Right cardiac atrium (tissue), 5 donors: ENCODE results near the gene TMEM244. TPM values are rescaled to one million over a fixed set of nuclear protein-coding genes. Genes with fewer than 3 reads are reported as not detected.
"Not testable (repeated sequence)": the region's sequence is repeated elsewhere in the genome, so short reads cannot be mapped to it uniquely, and the experiment has no call there.

Experiments used
- ATAC-seq, 2 donors: fragments of 200-7000 bp; cut with Tn5 transposase; one replicate each; pipeline versions ENCODE4 v1.8.0 to v1.9.1; 2020; ENCODE audit warnings: moderate library complexity in 2 of 2, mild to moderate bottlenecking in 1 of 2
- DNase-seq, 3 donors: peaks; one replicate each; pipeline ENCODE4 v3.0.0-alpha.2; 2020
- H3K27ac ChIP-seq: one replicate; pipeline ENCODE4 v1.5.1; 2013; ENCODE audit warnings: mild to moderate bottlenecking, low read length, control low read depth, moderate library complexity
- H3K27me3 ChIP-seq: one replicate; pipeline ENCODE4 v1.6.1; 2013; ENCODE audit not compliant: control insufficient read depth, insufficient read depth
- H3K4me1 ChIP-seq: one replicate; pipeline ENCODE4 v1.6.1; 2013; ENCODE audit warnings: low read length; ENCODE audit not compliant: control insufficient read depth, insufficient read depth
- H3K4me3 ChIP-seq: one replicate; pipeline ENCODE4 v1.5.1; 2013; ENCODE audit warnings: low read length, control low read depth
- H3K9me3 ChIP-seq: one replicate; pipeline ENCODE4 v1.6.1; 2013; ENCODE audit warnings: low read length; ENCODE audit not compliant: control insufficient read depth
- WGBS: extraction: QIAGEN DNeasy Blood & Tissue Kit; methylation state at CpG from one replicate; pipeline ENCODE4 v1.1.7; 2013; 5-methylcytosine and 5-hydroxymethylcytosine counted together
- intact Hi-C, 4 donors: fragments of 100-400 bp; cut with DNase I; formaldehyde crosslinking; loops; one replicate each; pipeline versions ENCODE4 v1.11.0 to v1.14.0; 2022 to 2023
- polyA plus RNA-seq: library from polyadenylated mRNA; stranded (reverse); fragments of 200-250 nt; gene quantifications from one replicate; pipeline ENCODE4 v1.2.3, GENCODE V29; 2013
- total RNA-seq, 4 donors: library from RNA; stranded (reverse); fragmentation: NEBNext Ultra II Directional; extraction: Animal tissue kit (Norgen Biotek cat#: 25700); gene quantifications; one replicate each; pipeline ENCODE4 v1.2.1, GENCODE V29; 2021
- donor health status: healthy with polysubstance abuse.
- donor health status: DM: no; HTN: yes; CAD: no.
- donor health status: DM: no; HTN: no; CAD: no.
- donor health status: DM: no; HTN: yes; CAD: no; lungs with severe emphysema.
- donor health status: DM: yes; HTN: yes; CAD: no.

The TMEM244 gene
- total and polyA plus RNA-seq, 5 donors: not detected

- intact Hi-C loops: no loop called here
- no peak overlapping the region for H3K27ac ChIP-seq
- DNase-seq: no peak
- H3K4me1 ChIP-seq: no peaks in the 10 kb centered on the region
- no peak overlapping the region for H3K4me3 ChIP-seq
- H3K27me3 ChIP-seq: no peaks in the 10 kb centered on the region
- 77% methylated on average over 2 of the region's 2 CpGs for WGBS
- H3K9me3 ChIP-seq: no peaks in the 10 kb centered on the region
- no peak for ATAC-seq
These were observed 48.9 kb downstream of the TMEM244 start for GRCh38 chr6:129812145-129812777.

- H3K27ac ChIP-seq, DNase-seq, H3K27me3 ChIP-seq, ATAC-seq, H3K9me3 ChIP-seq, H3K4me1 ChIP-seq, intact Hi-C loops, H3K4me3 ChIP-seq: not testable (repeated sequence)
- 93% methylated on average over 2 of the region's 2 CpGs for WGBS
These were observed 54.0 kb downstream of the TMEM244 start for GRCh38 chr6:129807141-129807540.

- H3K9me3 ChIP-seq, DNase-seq, H3K27me3 ChIP-seq, H3K4me3 ChIP-seq, intact Hi-C loops, H3K4me1 ChIP-seq, H3K27ac ChIP-seq, ATAC-seq: not testable (repeated sequence)
These were observed 58.2 kb downstream of the TMEM244 start for GRCh38 chr6:129802920-129803319.

GRCh38 chr6:129801909-129802308 is 59.2 kb downstream of the TMEM244 start:
- ATAC-seq (no peak), DNase-seq (no peak)
- Histone ChIP-seq H3K27ac (no peak overlapping the region), H3K4me3 (no peak overlapping the region), H3K27me3 (no peaks in the 10 kb centered on the region), H3K9me3 (no peaks in the 10 kb centered on the region), H3K4me1 (no peaks in the 10 kb centered on the region)
- intact Hi-C loops: no loop called here
- WGBS: 73% methylated on average over 4 of the region's 4 CpGs

- H3K27ac ChIP-seq: no peak overlapping the region
- no peak for DNase-seq
- no peaks in the 10 kb centered on the region for H3K4me1 ChIP-seq
- no peak overlapping the region for H3K4me3 ChIP-seq
- WGBS: 58% methylated on average over 2 of the region's 2 CpGs
- no peaks in the 10 kb centered on the region for H3K27me3 ChIP-seq
- intact Hi-C loops: no loop called here
- ATAC-seq: no peak
- no peaks in the 10 kb centered on the region for H3K9me3 ChIP-seq
These were observed 65.9 kb downstream of the TMEM244 start for GRCh38 chr6:129795261-129795660.

- ATAC-seq: no peak
- WGBS: 66% methylated on average over 7 of the region's 7 CpGs
- intact Hi-C loops: no loop called here
These were observed 67.7 kb downstream of the TMEM244 start for GRCh38 chr6:129793447-129793846.

GRCh38 chr6:129792049-129792448 is 69.1 kb downstream of the TMEM244 start:
- intact Hi-C loops: no loop called here
- no peak overlapping the region for H3K27ac ChIP-seq
- DNase-seq (no peak), ATAC-seq (no peak)
- H3K9me3 ChIP-seq: no peaks in the 10 kb centered on the region
- H3K27me3 ChIP-seq: no peaks in the 10 kb centered on the region
- no peaks in the 10 kb centered on the region for H3K4me1 ChIP-seq
- H3K4me3 ChIP-seq: no peak overlapping the region
- 60% methylated on average over 4 of the region's 4 CpGs for WGBS

More at GRCh38 chr6:129793447-129793846, 67.7 kb downstream of the TMEM244 start:
- no peaks in the 10 kb centered on the region for H3K27me3 ChIP-seq
- no peak overlapping the region for H3K4me3 ChIP-seq
- H3K27ac ChIP-seq: no peak overlapping the region
- H3K4me1 ChIP-seq: no peaks in the 10 kb centered on the region
- DNase-seq: no peak
- H3K9me3 ChIP-seq: no peaks in the 10 kb centered on the region

GRCh38 chr6:129790785-129791184 is 70.3 kb downstream of the TMEM244 start:
- 97% methylated on average over 1 of the region's 1 CpG for WGBS
- Histone ChIP-seq H3K4me1 (no peaks in the 10 kb centered on the region), H3K27me3 (no peaks in the 10 kb centered on the region), H3K4me3 (no peak overlapping the region), H3K27ac (no peak overlapping the region), H3K9me3 (no peaks in the 10 kb centered on the region)
- DNase-seq: no peak
- no peak for ATAC-seq
- intact Hi-C loops: no loop called here

- DNase-seq (no peak), ATAC-seq (no peak)
- H3K9me3 ChIP-seq: no peaks in the 10 kb centered on the region
- no peaks in the 10 kb centered on the region for H3K27me3 ChIP-seq
- H3K4me1 ChIP-seq: no peaks in the 10 kb centered on the region
- intact Hi-C loops: no loop called here
- H3K27ac ChIP-seq: no peak overlapping the region
- H3K4me3 ChIP-seq: no peak overlapping the region
These were observed 71.1 kb downstream of the TMEM244 start for GRCh38 chr6:129789974-129790373.

- WGBS: 94% methylated on average over 2 of the region's 2 CpGs
- H3K4me1 ChIP-seq: no peaks in the 10 kb centered on the region
- intact Hi-C loops: no loop called here
- DNase-seq: no peak
- H3K27ac ChIP-seq: no peak overlapping the region
- no peaks in the 10 kb centered on the region for H3K27me3 ChIP-seq
- no peaks in the 10 kb centered on the region for H3K9me3 ChIP-seq
- H3K4me3 ChIP-seq: no peak overlapping the region
- ATAC-seq: no peak
These were observed 73.3 kb downstream of the TMEM244 start for GRCh38 chr6:129787816-129788215.

- Histone ChIP-seq H3K9me3 (no peaks in the 10 kb centered on the region), H3K27ac (no peak overlapping the region), H3K4me1 (no peaks in the 10 kb centered on the region), H3K27me3 (no peaks in the 10 kb centered on the region), H3K4me3 (no peak overlapping the region)
- DNase-seq (no peak), ATAC-seq (no peak)
- WGBS: 85% methylated on average over 3 of the region's 3 CpGs
- intact Hi-C loops: no loop called here
These were observed 74.6 kb downstream of the TMEM244 start for GRCh38 chr6:129786548-129786947.

- H3K27me3 ChIP-seq: no peaks in the 10 kb centered on the region
- no peak overlapping the region for H3K27ac ChIP-seq
- 79% methylated on average over 1 of the region's 1 CpG for WGBS
- no peaks in the 10 kb centered on the region for H3K4me1 ChIP-seq
- H3K4me3 ChIP-seq: no peak overlapping the region
- no peaks in the 10 kb centered on the region for H3K9me3 ChIP-seq
- intact Hi-C loops: no loop called here
- DNase-seq (no peak), ATAC-seq (no peak)
These were observed 75.4 kb downstream of the TMEM244 start for GRCh38 chr6:129785756-129786135.
